Ovary (tissue), 3 donors: ENCODE measurements around the gene USP31.

Experiments
- EP300 ChIP-seq: sonication (generic); formaldehyde crosslinking; IDR thresholded peaks from one replicate; pipeline ENCODE4 v1.6.1; 2017; ENCODE audit warnings: antibody characterized with exemption
- POLR2A ChIP-seq: fragments of 450-650 bp; IDR thresholded peaks from one replicate; pipeline ENCODE4 v1.6.1; 2017; ENCODE audit warnings: antibody characterized with exemption, mild to moderate bottlenecking, moderate library complexity
- TF ChIP-seq, protein P1 (sequence below), 3 donors: fragments of 450-650 bp in 2 of 3; fragments of 200-600 bp in 1 of 3; IDR thresholded peaks; one replicate each; pipeline versions ENCODE4 v1.5.1 to v1.8.0; 2016 to 2022; ENCODE audit warnings: antibody characterized with exemption in 3 of 3, mild to moderate bottlenecking in 1 of 3
- donor health status: DM: no; HTN: no; CAD: no.

- TF ChIP-seq, protein P1, sequence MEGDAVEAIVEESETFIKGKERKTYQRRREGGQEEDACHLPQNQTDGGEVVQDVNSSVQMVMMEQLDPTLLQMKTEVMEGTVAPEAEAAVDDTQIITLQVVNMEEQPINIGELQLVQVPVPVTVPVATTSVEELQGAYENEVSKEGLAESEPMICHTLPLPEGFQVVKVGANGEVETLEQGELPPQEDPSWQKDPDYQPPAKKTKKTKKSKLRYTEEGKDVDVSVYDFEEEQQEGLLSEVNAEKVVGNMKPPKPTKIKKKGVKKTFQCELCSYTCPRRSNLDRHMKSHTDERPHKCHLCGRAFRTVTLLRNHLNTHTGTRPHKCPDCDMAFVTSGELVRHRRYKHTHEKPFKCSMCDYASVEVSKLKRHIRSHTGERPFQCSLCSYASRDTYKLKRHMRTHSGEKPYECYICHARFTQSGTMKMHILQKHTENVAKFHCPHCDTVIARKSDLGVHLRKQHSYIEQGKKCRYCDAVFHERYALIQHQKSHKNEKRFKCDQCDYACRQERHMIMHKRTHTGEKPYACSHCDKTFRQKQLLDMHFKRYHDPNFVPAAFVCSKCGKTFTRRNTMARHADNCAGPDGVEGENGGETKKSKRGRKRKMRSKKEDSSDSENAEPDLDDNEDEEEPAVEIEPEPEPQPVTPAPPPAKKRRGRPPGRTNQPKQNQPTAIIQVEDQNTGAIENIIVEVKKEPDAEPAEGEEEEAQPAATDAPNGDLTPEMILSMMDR (IDR thresholded peaks at IDR 0.05): no peak
- no peak for TF ChIP-seq POLR2A
- no peak for TF ChIP-seq EP300
Observed at GRCh38 chr16:23062524-23062923, 86.7 kb downstream of the USP31 start.
